Hepatocyte (in vitro differentiated cells): Measurements from ENCODE around the gene ADGRV1. TPM values are rescaled to one million over a fixed set of nuclear protein-coding genes. Genes with fewer than 3 reads are reported as not detected.

Source experiments
- DNase-seq: peaks from one replicate; pipeline ENCODE4 v3.0.0-alpha.2; 2016; ENCODE audit warnings: low spot score
- H2AFZ ChIP-seq: fragments of 200-600 bp; sonication (generic); 2 replicates; pipeline ENCODE4 v1.6.0; 2016; ENCODE audit warnings: antibody characterized with exemption, mild to moderate bottlenecking
- H3K27ac ChIP-seq: fragments of 200-600 bp; sonication (generic); 2 replicates; pipeline ENCODE4 v1.5.1; 2016; ENCODE audit warnings: mild to moderate bottlenecking
- H3K27me3 ChIP-seq: fragments of 200-600 bp; sonication (generic); 2 replicates; pipeline ENCODE4 v1.6.1; 2016
- H3K36me3 ChIP-seq: fragments of 200-600 bp; sonication (generic); replicated peaks from 2 replicates; pipeline ENCODE4 v1.5.1; 2016; ENCODE audit warnings: low read depth; ENCODE audit not compliant: insufficient read depth
- H3K4me1 ChIP-seq: fragments of 200-600 bp; sonication (generic); 2 replicates; pipeline ENCODE4 v1.5.1; 2016; ENCODE audit warnings: mild to moderate bottlenecking, moderate library complexity; ENCODE audit not compliant: insufficient read depth
- H3K4me2 ChIP-seq: fragments of 200-600 bp; sonication (generic); 2 replicates; pipeline ENCODE4 v1.6.0; 2016
- H3K4me3 ChIP-seq: fragments of 200-600 bp; sonication (generic); 2 replicates; pipeline ENCODE4 v1.5.1; 2016; ENCODE audit warnings: mild to moderate bottlenecking
- H3K79me2 ChIP-seq: fragments of 200-600 bp; sonication (generic); 2 replicates; pipeline ENCODE4 v1.6.0; 2017; ENCODE audit warnings: mild to moderate bottlenecking
- H3K9me2 ChIP-seq: fragments of 200-600 bp; sonication (generic); replicated peaks from 2 replicates; pipeline ENCODE4 v1.6.0; 2017; ENCODE audit warnings: mild to moderate bottlenecking; ENCODE audit not compliant: insufficient read depth
- H3K9me3 ChIP-seq: fragments of 200-600 bp; sonication (generic); 2 replicates; pipeline ENCODE4 v1.5.1; 2016; ENCODE audit warnings: low read depth, mild to moderate bottlenecking
- H4K20me1 ChIP-seq: fragments of 200-600 bp; sonication (generic); 2 replicates; pipeline ENCODE4 v1.6.0; 2016; ENCODE audit warnings: mild to moderate bottlenecking; ENCODE audit not compliant: insufficient read depth, poor library complexity, severe bottlenecking
- EZH2 ChIP-seq: fragments of 200-600 bp; sonication (generic); IDR thresholded peaks from 2 replicates; pipeline ENCODE4 v1.6.1; 2016; ENCODE audit warnings: antibody characterized with exemption, mild to moderate bottlenecking, borderline replicate concordance
- EZH2phosphoT487 ChIP-seq: fragments of 200-600 bp; sonication (generic); IDR thresholded peaks from one replicate; pipeline ENCODE4 v1.6.1; 2018; ENCODE audit warnings: antibody characterized with exemption, mild to moderate bottlenecking, low read depth, moderate library complexity; ENCODE audit not compliant: unreplicated experiment, severe bottlenecking
- WGBS: methylation state at CpG from one replicate; pipeline ENCODE4 v1.1.6; 2016; ENCODE audit warnings: low lambda C conversion rate; ENCODE audit errors: missing lambda C conversion rate; 5-methylcytosine and 5-hydroxymethylcytosine counted together
- polyA plus RNA-seq: library from polyadenylated mRNA; unstranded; fragments of >200 nt; fragmentation: Nextera tagmentation; extraction: Ambion mirVana; gene quantifications from 2 replicates; pipeline ENCODE4 v1.2.1, GENCODE V29; 2016
- total RNA-seq: library from RNA; depleted of rRNA; stranded (reverse); fragments of >200 nt; gene quantifications from 2 replicates; pipeline ENCODE4 v1.2.3, GENCODE V29; 2014
- TF ChIP-seq, protein P1 (sequence below): fragments of 200-600 bp; sonication (generic); IDR thresholded peaks from 2 replicates; pipeline ENCODE4 v1.5.1; 2016; ENCODE audit warnings: antibody characterized with exemption, mild to moderate bottlenecking; ENCODE audit not compliant: poor library complexity

The ADGRV1 gene
- total and polyA plus RNA-seq, 2 experiments from 2014 or later: 74.9 to 88.3 TPM

DNA sequence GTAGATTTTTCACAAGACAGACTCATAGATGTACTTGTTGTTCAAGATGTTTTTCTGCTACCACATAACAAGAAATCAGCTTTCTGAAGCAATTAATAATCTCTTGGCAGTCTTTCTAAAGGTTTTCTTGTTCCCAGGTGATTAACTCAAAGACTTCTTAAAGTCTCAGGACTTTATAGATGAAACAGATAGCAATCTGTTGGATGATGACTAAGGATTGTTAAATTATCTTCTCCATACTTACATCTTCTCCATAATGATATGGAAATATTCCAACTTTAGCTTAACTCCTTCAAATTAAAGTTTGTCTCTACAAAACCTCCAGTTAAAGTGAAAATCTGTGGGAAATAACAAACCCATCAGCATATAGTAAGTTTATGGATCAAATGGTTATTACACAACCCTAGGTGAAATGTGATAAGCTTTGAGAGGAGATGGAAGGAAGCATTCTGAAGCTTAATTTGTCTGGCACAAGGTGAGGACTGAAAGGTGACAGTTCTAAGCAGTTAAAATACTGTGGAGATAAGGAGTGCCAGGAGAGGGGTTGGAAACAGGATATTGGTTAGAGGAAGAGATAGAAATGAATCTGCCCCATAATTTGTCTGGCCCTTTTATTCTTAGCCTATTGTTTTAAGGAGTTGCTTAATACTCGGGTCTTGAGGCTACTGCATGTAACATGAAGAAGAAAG is 326.7 kb downstream of the ADGRV1 start:
- whole genome bisulfite sequencing: 71% methylated on average over 1 of the region's 1 CpG
- H4K20me1 ChIP-seq: no peaks in the 10 kb centered on the region

DNA sequence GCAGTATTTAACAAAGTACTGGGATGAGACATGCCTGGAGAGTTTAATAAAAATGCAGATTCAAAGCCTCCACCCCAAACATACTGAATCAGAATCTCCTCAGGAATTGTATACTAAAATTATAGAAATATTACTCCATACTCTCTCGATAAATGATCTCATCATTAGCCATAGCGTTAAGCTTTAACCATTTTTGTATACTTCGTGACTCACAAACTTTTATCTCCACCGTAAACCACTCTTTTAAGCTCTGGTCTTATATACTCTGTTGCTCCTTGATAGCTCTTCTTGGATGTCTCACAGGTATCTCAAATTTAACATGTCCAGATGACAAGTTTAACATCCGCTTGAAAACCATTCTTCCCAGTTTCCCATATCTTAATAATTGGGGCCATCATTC is 327.8 kb downstream of the ADGRV1 start:
- Histone ChIP-seq H3K4me3 (no peak overlapping the region), H3K4me1 (no peaks in the 10 kb centered on the region), H3K27me3 (no peaks in the 10 kb centered on the region), H4K20me1 (no peaks in the 10 kb centered on the region), H3K9me3 (no peaks in the 10 kb centered on the region), H3K79me2 (no peaks in the 10 kb centered on the region), H3K9me2 (no peaks in the 10 kb centered on the region), H3K4me2 (no peak overlapping the region), H3K36me3 (no peaks in the 10 kb centered on the region), H2AFZ (no peak overlapping the region), H3K27ac (no peak overlapping the region)
- DNase-seq: no peak
- TF ChIP-seq EZH2phosphoT487: no peak
- 83% methylated on average over 5 of the region's 5 CpGs for WGBS

More for the DNA sequence above, 326.7 kb downstream of the ADGRV1 start:
- H3K4me3 ChIP-seq: no peak overlapping the region
- no peak overlapping the region for H2AFZ ChIP-seq
- no peak overlapping the region for H3K27ac ChIP-seq
- TF ChIP-seq EZH2phosphoT487 (no peak), EZH2 (no peak)
- TF ChIP-seq, protein P1, sequence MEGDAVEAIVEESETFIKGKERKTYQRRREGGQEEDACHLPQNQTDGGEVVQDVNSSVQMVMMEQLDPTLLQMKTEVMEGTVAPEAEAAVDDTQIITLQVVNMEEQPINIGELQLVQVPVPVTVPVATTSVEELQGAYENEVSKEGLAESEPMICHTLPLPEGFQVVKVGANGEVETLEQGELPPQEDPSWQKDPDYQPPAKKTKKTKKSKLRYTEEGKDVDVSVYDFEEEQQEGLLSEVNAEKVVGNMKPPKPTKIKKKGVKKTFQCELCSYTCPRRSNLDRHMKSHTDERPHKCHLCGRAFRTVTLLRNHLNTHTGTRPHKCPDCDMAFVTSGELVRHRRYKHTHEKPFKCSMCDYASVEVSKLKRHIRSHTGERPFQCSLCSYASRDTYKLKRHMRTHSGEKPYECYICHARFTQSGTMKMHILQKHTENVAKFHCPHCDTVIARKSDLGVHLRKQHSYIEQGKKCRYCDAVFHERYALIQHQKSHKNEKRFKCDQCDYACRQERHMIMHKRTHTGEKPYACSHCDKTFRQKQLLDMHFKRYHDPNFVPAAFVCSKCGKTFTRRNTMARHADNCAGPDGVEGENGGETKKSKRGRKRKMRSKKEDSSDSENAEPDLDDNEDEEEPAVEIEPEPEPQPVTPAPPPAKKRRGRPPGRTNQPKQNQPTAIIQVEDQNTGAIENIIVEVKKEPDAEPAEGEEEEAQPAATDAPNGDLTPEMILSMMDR: no peak
- H3K9me2 ChIP-seq: no peaks in the 10 kb centered on the region
- H3K79me2 ChIP-seq: no peaks in the 10 kb centered on the region
- no peaks in the 10 kb centered on the region for H3K4me1 ChIP-seq
- DNase-seq: no peak
- no peak overlapping the region for H3K4me2 ChIP-seq
- H3K9me3 ChIP-seq: no peaks in the 10 kb centered on the region
- H3K27me3 ChIP-seq: no peaks in the 10 kb centered on the region
- no peaks in the 10 kb centered on the region for H3K36me3 ChIP-seq

DNA sequence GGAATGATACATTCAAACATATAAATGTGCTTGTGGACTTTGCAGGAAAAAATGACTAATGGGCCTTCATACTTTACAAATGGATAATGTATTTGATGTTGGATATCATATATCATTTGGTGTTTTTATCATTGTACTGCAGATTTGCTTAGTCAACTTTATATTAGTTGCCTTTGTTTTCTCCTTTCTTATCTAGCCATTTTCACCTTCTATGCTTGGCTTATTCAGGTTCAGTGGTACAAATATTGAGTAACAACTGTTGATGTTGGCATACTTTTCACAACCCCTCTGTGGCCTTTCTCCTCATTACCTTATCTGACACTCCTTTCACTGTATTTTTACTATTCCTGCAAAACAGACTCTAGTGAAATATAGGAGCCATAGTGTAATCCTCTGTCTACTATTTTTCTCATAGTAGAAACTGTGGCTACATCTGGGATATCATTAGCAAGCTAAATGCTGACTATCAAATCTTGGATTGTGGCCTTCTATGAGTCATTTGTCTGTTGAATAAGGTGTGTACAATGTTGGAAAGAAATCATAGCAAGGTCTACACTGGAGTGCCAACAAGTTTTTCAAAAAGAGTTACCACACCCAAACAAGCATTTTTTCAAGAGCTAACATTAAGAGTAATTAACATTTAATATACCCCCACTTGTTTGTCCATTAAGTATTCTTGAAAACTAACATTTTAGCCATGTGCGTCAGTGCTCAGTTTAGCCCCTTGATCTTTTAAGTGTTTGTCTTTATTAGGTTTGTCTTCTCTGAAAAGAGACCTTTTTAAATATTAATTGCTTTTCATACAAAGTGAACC is 330.1 kb downstream of the ADGRV1 start:
- Histone ChIP-seq H2AFZ (no peak overlapping the region), H3K27me3 (no peaks in the 10 kb centered on the region), H3K36me3 (no peaks in the 10 kb centered on the region), H3K79me2 (no peaks in the 10 kb centered on the region), H4K20me1 (no peaks in the 10 kb centered on the region), H3K9me2 (no peaks in the 10 kb centered on the region), H3K4me2 (no peak overlapping the region), H3K9me3 (no peaks in the 10 kb centered on the region), H3K4me3 (no peak overlapping the region), H3K4me1 (no peaks in the 10 kb centered on the region), H3K27ac (no peak overlapping the region)
- TF ChIP-seq EZH2phosphoT487 (no peak), EZH2 (no peak)
- TF ChIP-seq, protein P1: no peak
- WGBS: 86% methylated on average over 1 of the region's 1 CpG
- no peak for DNase-seq

DNA sequence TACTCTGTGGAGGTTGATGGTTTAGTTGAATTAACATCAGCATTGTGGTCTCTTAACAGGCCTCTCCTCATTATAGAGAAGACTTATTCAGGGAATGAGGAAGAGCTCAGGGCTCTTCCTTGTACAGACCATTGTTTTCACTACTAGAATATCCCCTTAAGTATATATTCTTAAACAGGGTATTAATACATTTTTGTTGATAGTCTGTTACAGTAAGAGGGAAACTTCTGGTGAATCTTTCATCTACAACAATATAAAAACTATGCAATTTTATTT is 330.7 kb downstream of the ADGRV1 start:
- Histone ChIP-seq H3K4me3 (no peak overlapping the region), H3K79me2 (no peaks in the 10 kb centered on the region), H3K27ac (no peak overlapping the region), H3K4me1 (no peaks in the 10 kb centered on the region), H3K4me2 (no peak overlapping the region), H3K36me3 (no peaks in the 10 kb centered on the region), H3K27me3 (no peaks in the 10 kb centered on the region), H2AFZ (no peak overlapping the region), H3K9me2 (no peaks in the 10 kb centered on the region), H4K20me1 (no peaks in the 10 kb centered on the region), H3K9me3 (no peaks in the 10 kb centered on the region)
- TF ChIP-seq, protein P1: no peak
- TF ChIP-seq EZH2phosphoT487 (no peak), EZH2 (no peak)
- no peak for DNase-seq
